ENCODE measurements around the gene AAK1. TPM values are rescaled to one million over a fixed set of nuclear protein-coding genes. Genes with fewer than 3 reads are reported as not detected.
"Not testable (repeated sequence)": the region's sequence is repeated elsewhere in the genome, so short reads cannot be mapped to it uniquely, and the experiment has no call there.

Gene AAK1
- total and polyA plus RNA-seq, 7 donors: 7.8 to 95.2 (median 52.5) TPM

DNA sequence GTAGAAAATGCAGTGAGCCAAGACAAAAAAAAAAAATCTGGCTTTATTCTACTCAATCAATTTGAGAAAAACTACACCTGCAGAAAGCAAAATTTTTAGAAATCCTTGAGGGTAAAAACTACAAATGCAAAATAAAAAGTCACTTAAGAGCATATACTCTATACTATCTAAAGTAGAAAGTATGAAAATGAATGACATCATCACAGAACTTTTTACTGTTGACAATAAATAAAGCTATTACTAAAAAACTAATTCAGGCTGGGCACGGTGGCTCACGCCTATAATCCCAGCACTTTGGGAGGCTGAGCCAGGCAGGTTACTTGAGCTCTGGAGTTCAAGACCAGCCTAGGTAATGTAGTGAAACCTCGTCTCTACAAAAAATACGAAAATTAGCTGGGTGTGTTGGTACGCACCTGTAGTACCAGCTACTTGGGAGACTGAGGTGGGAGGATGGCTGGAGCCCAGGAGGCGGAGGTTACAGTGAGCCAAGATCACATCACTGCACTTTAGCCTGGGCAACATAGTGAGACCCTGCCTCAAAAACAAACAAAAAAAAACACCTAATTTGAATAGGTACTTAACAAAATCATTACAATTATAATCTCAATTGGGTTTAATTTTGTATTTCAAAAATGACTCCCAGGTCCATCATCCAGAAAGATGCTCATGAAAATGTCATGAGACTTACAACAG lies 213.9 kb downstream of the AAK1 start:
- ATAC-seq (no peak), DNase-seq (no peak)
- Histone ChIP-seq H3K27ac (no peak overlapping the region), H3K36me3 (ENCODE audit: insufficient read depth in 1 of 2, low read depth in 1 of 2) (peaks cover 3 to 68% of the 10 kb centered on the region in 2 donors), H3K4me1 (no peaks in the 10 kb centered on the region), H3K4me3 (no peak overlapping the region), H3K9me3 (no peaks in the 10 kb centered on the region), H3K27me3 (ENCODE audit: insufficient read depth in 3 of 3, low read length in 2 of 3) (no peaks in the 10 kb centered on the region)
- WGBS, 3 donors: 85 to 90% (median 87%) methylated on average over 6 of the region's 6 CpGs
- intact Hi-C loops (cut with DNase I): no loop called here
- TF ChIP-seq, protein P1, sequence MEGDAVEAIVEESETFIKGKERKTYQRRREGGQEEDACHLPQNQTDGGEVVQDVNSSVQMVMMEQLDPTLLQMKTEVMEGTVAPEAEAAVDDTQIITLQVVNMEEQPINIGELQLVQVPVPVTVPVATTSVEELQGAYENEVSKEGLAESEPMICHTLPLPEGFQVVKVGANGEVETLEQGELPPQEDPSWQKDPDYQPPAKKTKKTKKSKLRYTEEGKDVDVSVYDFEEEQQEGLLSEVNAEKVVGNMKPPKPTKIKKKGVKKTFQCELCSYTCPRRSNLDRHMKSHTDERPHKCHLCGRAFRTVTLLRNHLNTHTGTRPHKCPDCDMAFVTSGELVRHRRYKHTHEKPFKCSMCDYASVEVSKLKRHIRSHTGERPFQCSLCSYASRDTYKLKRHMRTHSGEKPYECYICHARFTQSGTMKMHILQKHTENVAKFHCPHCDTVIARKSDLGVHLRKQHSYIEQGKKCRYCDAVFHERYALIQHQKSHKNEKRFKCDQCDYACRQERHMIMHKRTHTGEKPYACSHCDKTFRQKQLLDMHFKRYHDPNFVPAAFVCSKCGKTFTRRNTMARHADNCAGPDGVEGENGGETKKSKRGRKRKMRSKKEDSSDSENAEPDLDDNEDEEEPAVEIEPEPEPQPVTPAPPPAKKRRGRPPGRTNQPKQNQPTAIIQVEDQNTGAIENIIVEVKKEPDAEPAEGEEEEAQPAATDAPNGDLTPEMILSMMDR (IDR thresholded peaks at IDR 0.05): no peak

GRCh38 chr2:69428981-69429380 lies 214.6 kb downstream of the AAK1 start:
- no peaks in the 10 kb centered on the region for H3K27me3 ChIP-seq (ENCODE audit: insufficient read depth in 3 of 3, low read length in 2 of 3)
- no peak for DNase-seq
- no peaks in the 10 kb centered on the region for H3K4me1 ChIP-seq
- no peak for ATAC-seq
- TF ChIP-seq, protein P1 (IDR thresholded peaks at IDR 0.05): no peak
- intact Hi-C loops (cut with DNase I): no loop called here
- H3K4me3 ChIP-seq: no peak overlapping the region
- peaks cover 3 to 68% of the 10 kb centered on the region in 2 donors for H3K36me3 ChIP-seq (ENCODE audit: insufficient read depth in 1 of 2, low read depth in 1 of 2)
- no peak overlapping the region for H3K27ac ChIP-seq
- no peaks in the 10 kb centered on the region for H3K9me3 ChIP-seq
- 85 to 90% (median 87%) methylated on average over 2 of the region's 2 CpGs for WGBS, 3 donors

- ATAC-seq (no peak), DNase-seq (no peak)
- TF ChIP-seq, protein P1 (IDR thresholded peaks at IDR 0.05): no peak
- Histone ChIP-seq H3K36me3 (ENCODE audit: insufficient read depth in 1 of 2, low read depth in 1 of 2) (peaks cover 0 to 81% of the 10 kb centered on the region in 2 donors), H3K4me1 (no peaks in the 10 kb centered on the region), H3K27me3 (ENCODE audit: insufficient read depth in 3 of 3, low read length in 2 of 3) (no peaks in the 10 kb centered on the region), H3K27ac (no peak overlapping the region), H3K4me3 (no peak overlapping the region), H3K9me3 (no peaks in the 10 kb centered on the region)
- 87 to 95% (median 93%) methylated on average over 2 of the region's 2 CpGs for WGBS, 3 donors
- intact Hi-C loops (cut with DNase I): no loop called here
Observed at GRCh38 chr2:69424419-69424818, 219.1 kb downstream of the AAK1 start.

GRCh38 chr2:69422198-69422597 lies 221.3 kb downstream of the AAK1 start:
- intact Hi-C loops (cut with DNase I): no loop called here
- H3K27me3 ChIP-seq (ENCODE audit: insufficient read depth in 3 of 3, low read length in 2 of 3): no peaks in the 10 kb centered on the region
- no peak for ATAC-seq
- no peak overlapping the region for H3K4me3 ChIP-seq
- TF ChIP-seq, protein P1 (IDR thresholded peaks at IDR 0.05): no peak
- no peaks in the 10 kb centered on the region for H3K9me3 ChIP-seq
- H3K36me3 ChIP-seq (ENCODE audit: insufficient read depth in 1 of 2, low read depth in 1 of 2): peaks cover 0 to 81% of the 10 kb centered on the region in 2 donors
- H3K27ac ChIP-seq: no peak overlapping the region
- no peaks in the 10 kb centered on the region for H3K4me1 ChIP-seq
- DNase-seq: no peak

- ATAC-seq; H3K9me3 ChIP-seq; H3K27me3 ChIP-seq (ENCODE audit: insufficient read depth in 3 of 3, low read length in 2 of 3); intact Hi-C loops (cut with DNase I); DNase-seq; H3K4me3 ChIP-seq; H3K4me1 ChIP-seq; H3K27ac ChIP-seq: not testable (repeated sequence)
- peaks cover 0 to 92% of the 10 kb centered on the region in 2 donors for H3K36me3 ChIP-seq (ENCODE audit: insufficient read depth in 1 of 2, low read depth in 1 of 2)
- 79 to 89% (median 81%) methylated on average over 7 of the region's 7 CpGs for WGBS, 3 donors
Observed at GRCh38 chr2:69419111-69419510, 224.4 kb downstream of the AAK1 start.

All from psoas muscle (tissue), 8 donors.